HCT116 (cell line): ENCODE results near the gene PDE4D.

Source experiments
- CBX3 ChIP-seq: IDR thresholded peaks from 2 replicates; pipeline ENCODE4 v1.6.1; 2012; ENCODE audit warnings: low read depth
- CEBPB ChIP-seq: IDR thresholded peaks from 2 replicates; pipeline ENCODE4 v1.6.1; 2012; ENCODE audit warnings: low read depth
- EZH2 ChIP-seq: fragments of 200-600 bp; sonication (generic); IDR thresholded peaks from 2 replicates; pipeline ENCODE4 v1.6.1; 2017; ENCODE audit warnings: antibody characterized with exemption, mixed run types
- EZH2phosphoT487 ChIP-seq: fragments of 200-600 bp; IDR thresholded peaks from 2 replicates; pipeline ENCODE4 v1.6.1; 2018; ENCODE audit warnings: antibody characterized with exemption, borderline replicate concordance
- POLR2A ChIP-seq: IDR thresholded peaks from 2 replicates; pipeline ENCODE4 v1.7.0; 2011; ENCODE audit warnings: borderline replicate concordance; ENCODE audit not compliant: insufficient read depth, insufficient read length; ENCODE audit errors: extremely low read depth
- POLR2AphosphoS5 ChIP-seq: IDR thresholded peaks from 2 replicates; pipeline ENCODE4 v1.6.1; 2011; ENCODE audit warnings: mild to moderate bottlenecking, low read depth, low read length, moderate library complexity
- REST ChIP-seq: IDR thresholded peaks from 2 replicates; pipeline ENCODE4 v1.6.1; 2012; ENCODE audit warnings: low read depth
- SIN3A ChIP-seq: IDR thresholded peaks from 2 replicates; pipeline ENCODE4 v1.6.1; 2012; ENCODE audit warnings: low read depth
- TF ChIP-seq, protein P1 (sequence below), 3 experiments: fragments of 200-600 bp in 1 of 3; sonication (generic) in 1 of 3; IDR thresholded peaks in 2 of 3; conservative IDR thresholded peaks in 1 of 3; 2 replicates each; pipeline ENCODE4 v1.5.1; 2012 to 2017; ENCODE audit warnings: low read depth in 2 of 3, low read length in 2 of 3, antibody characterized with exemption in 1 of 3, borderline replicate concordance in 1 of 3, control low read depth in 1 of 3, mild to moderate bottlenecking in 1 of 3, mixed read lengths in 1 of 3, mixed run types in 1 of 3, moderate library complexity in 1 of 3; ENCODE audit not compliant: insufficient read depth in 1 of 3
- TF ChIP-seq, protein P2 (sequence below): IDR thresholded peaks from 2 replicates; pipeline ENCODE4 v1.6.1; 2011; ENCODE audit warnings: mild to moderate bottlenecking, low read length, moderate library complexity; ENCODE audit not compliant: insufficient replicate concordance; ENCODE audit errors: extremely low read depth

- no peak for TF ChIP-seq EZH2
- TF ChIP-seq, protein P1, sequence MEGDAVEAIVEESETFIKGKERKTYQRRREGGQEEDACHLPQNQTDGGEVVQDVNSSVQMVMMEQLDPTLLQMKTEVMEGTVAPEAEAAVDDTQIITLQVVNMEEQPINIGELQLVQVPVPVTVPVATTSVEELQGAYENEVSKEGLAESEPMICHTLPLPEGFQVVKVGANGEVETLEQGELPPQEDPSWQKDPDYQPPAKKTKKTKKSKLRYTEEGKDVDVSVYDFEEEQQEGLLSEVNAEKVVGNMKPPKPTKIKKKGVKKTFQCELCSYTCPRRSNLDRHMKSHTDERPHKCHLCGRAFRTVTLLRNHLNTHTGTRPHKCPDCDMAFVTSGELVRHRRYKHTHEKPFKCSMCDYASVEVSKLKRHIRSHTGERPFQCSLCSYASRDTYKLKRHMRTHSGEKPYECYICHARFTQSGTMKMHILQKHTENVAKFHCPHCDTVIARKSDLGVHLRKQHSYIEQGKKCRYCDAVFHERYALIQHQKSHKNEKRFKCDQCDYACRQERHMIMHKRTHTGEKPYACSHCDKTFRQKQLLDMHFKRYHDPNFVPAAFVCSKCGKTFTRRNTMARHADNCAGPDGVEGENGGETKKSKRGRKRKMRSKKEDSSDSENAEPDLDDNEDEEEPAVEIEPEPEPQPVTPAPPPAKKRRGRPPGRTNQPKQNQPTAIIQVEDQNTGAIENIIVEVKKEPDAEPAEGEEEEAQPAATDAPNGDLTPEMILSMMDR (IDR thresholded peaks at IDR 0.05 in 2 of 3, conservative IDR thresholded peaks at IDR 0.05 in 1 of 3; ENCODE audit: borderline replicate concordance in 1 of 3, insufficient read depth in 1 of 3, low read depth in 2 of 3, low read length in 2 of 3) = no peak
- TF ChIP-seq POLR2A = no peak
- TF ChIP-seq REST = no peak
- TF ChIP-seq, protein P2, sequence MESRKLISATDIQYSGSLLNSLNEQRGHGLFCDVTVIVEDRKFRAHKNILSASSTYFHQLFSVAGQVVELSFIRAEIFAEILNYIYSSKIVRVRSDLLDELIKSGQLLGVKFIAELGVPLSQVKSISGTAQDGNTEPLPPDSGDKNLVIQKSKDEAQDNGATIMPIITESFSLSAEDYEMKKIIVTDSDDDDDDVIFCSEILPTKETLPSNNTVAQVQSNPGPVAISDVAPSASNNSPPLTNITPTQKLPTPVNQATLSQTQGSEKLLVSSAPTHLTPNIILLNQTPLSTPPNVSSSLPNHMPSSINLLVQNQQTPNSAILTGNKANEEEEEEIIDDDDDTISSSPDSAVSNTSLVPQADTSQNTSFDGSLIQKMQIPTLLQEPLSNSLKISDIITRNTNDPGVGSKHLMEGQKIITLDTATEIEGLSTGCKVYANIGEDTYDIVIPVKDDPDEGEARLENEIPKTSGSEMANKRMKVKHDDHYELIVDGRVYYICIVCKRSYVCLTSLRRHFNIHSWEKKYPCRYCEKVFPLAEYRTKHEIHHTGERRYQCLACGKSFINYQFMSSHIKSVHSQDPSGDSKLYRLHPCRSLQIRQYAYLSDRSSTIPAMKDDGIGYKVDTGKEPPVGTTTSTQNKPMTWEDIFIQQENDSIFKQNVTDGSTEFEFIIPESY = no peak
- no peak for TF ChIP-seq CEBPB
- no peak for TF ChIP-seq EZH2phosphoT487
- TF ChIP-seq SIN3A = no peak
- TF ChIP-seq POLR2AphosphoS5 = no peak
- TF ChIP-seq CBX3 = no peak
Measured at GRCh38 chr5:59104400-59105127, 789.0 kb downstream of the PDE4D start.
